Endodermal cell (in vitro differentiated cells): ENCODE results near the gene BUD23. TPM values are rescaled to one million over a fixed set of nuclear protein-coding genes. Genes with fewer than 3 reads are reported as not detected.

Source experiments
- DNase-seq: peaks from one replicate; pipeline ENCODE4 v3.0.0-alpha.2; 2017
- H3K27ac ChIP-seq: 2 replicates; pipeline ENCODE4 v1.5.1; 2013; ENCODE audit warnings: mild to moderate bottlenecking, low read depth, low read length, moderate library complexity
- H3K27me3 ChIP-seq: 2 replicates; pipeline ENCODE4 v1.6.1; 2013; ENCODE audit warnings: mild to moderate bottlenecking, low read length, moderate library complexity; ENCODE audit not compliant: insufficient read depth, control insufficient read depth, poor library complexity, severe bottlenecking
- H3K36me3 ChIP-seq: 2 replicates; pipeline ENCODE4 v1.7.0; 2013; ENCODE audit warnings: mild to moderate bottlenecking, low read length, moderate library complexity; ENCODE audit not compliant: control insufficient read depth, insufficient read depth
- H3K4me1 ChIP-seq: one replicate; pipeline ENCODE4 v1.7.0; 2013; ENCODE audit warnings: low read length; ENCODE audit not compliant: control insufficient read depth, insufficient read depth
- H3K4me3 ChIP-seq: 2 replicates; pipeline ENCODE4 v1.5.1; 2013; ENCODE audit warnings: mild to moderate bottlenecking, low read length, moderate library complexity
- H3K9ac ChIP-seq: 2 replicates; pipeline ENCODE4 v1.6.1; 2013; ENCODE audit warnings: mild to moderate bottlenecking, low read length, moderate library complexity; ENCODE audit not compliant: poor library complexity, severe bottlenecking; ENCODE audit errors: extremely low read depth
- H3K9me3 ChIP-seq: 2 replicates; pipeline ENCODE4 v1.6.1; 2013; ENCODE audit warnings: mild to moderate bottlenecking, low read length, moderate library complexity; ENCODE audit not compliant: control insufficient read depth
- H3K27ac Mint-ChIP-seq: 2 replicates; pipeline ENCODE4 v1.8.0; 2020; ENCODE audit warnings: mixed read lengths
- H3K27me3 Mint-ChIP-seq: 2 replicates; pipeline ENCODE4 v1.8.0; 2021; ENCODE audit warnings: mild to moderate bottlenecking, mixed read lengths; ENCODE audit not compliant: insufficient read depth
- H3K36me3 Mint-ChIP-seq: 2 replicates; pipeline ENCODE4 v1.8.0; 2020; ENCODE audit warnings: low read depth, mixed read lengths
- H3K4me1 Mint-ChIP-seq: 2 replicates; pipeline ENCODE4 v1.8.0; 2020; ENCODE audit warnings: mixed read lengths
- H3K4me3 Mint-ChIP-seq: 2 replicates; pipeline ENCODE4 v1.8.0; 2020; ENCODE audit warnings: mild to moderate bottlenecking, moderate library complexity, mixed read lengths
- H3K9me3 Mint-ChIP-seq: 2 replicates; pipeline ENCODE4 v1.8.0; 2020; ENCODE audit warnings: mild to moderate bottlenecking, mixed read lengths
- WGBS, 2 experiments: methylation state at CpG; one replicate each; pipeline versions ENCODE4 v1.1.5 to v1.1.7; 2013; ENCODE audit warnings: missing lambda C conversion rate in 2 of 2, mixed read lengths in 1 of 2; ENCODE audit not compliant: insufficient coverage in 1 of 2, insufficient read length in 1 of 2; 5-methylcytosine and 5-hydroxymethylcytosine counted together
- total RNA-seq, 2 donors: library from RNA; stranded (reverse); fragmentation: NEBNext Ultra II Directional in 1 of 2; extraction: Animal tissue kit (Norgen Biotek cat#: 25700) in 1 of 2; gene quantifications; 2 replicates in 1 of 2; 3 replicates in 1 of 2; pipeline ENCODE4 v1.2.1, GENCODE V29; 2021
- TF ChIP-seq, protein P1 (sequence below): fragments of 200-600 bp; sonication (generic); conservative IDR thresholded peaks from 2 replicates; pipeline ENCODE4 v1.5.0; 2021; ENCODE audit warnings: antibody characterized with exemption, mild to moderate bottlenecking

The BUD23 gene
- total RNA-seq, 2 donors from 2014 or later = 62.2 to 67.2 TPM

DNA sequence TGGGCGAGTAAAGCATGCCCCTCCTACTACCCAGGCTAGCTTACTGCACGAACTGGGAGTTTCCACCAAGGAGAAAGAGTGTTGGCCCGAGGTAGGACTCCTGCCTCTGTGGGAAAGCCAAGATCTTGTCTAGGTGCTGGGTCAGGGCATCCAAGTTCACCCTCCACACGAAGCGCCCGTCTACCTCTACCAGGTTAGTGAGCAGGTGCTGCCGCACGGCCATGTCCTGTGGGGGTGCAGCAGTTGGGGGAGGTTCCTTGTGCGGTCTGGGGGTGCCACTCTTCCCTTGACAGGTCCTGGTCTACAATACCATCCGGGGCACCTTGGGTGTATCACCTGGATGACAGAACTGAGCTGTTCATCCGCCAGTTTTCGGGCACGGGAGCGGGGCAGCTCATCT is 53.5 kb downstream of the BUD23 start:
- peak overlapping the region; percentile 86 for H3K4me3 Mint-ChIP-seq
- H3K27me3 Mint-ChIP-seq = no peaks in the 10 kb centered on the region
- peaks cover 21% of the 10 kb centered on the region for H3K36me3 ChIP-seq
- no peaks in the 10 kb centered on the region for H3K9me3 Mint-ChIP-seq
- no peak overlapping the region for H3K9ac ChIP-seq
- no peak overlapping the region for H3K27ac Mint-ChIP-seq
- H3K27me3 ChIP-seq = no peaks in the 10 kb centered on the region
- TF ChIP-seq, protein P1, sequence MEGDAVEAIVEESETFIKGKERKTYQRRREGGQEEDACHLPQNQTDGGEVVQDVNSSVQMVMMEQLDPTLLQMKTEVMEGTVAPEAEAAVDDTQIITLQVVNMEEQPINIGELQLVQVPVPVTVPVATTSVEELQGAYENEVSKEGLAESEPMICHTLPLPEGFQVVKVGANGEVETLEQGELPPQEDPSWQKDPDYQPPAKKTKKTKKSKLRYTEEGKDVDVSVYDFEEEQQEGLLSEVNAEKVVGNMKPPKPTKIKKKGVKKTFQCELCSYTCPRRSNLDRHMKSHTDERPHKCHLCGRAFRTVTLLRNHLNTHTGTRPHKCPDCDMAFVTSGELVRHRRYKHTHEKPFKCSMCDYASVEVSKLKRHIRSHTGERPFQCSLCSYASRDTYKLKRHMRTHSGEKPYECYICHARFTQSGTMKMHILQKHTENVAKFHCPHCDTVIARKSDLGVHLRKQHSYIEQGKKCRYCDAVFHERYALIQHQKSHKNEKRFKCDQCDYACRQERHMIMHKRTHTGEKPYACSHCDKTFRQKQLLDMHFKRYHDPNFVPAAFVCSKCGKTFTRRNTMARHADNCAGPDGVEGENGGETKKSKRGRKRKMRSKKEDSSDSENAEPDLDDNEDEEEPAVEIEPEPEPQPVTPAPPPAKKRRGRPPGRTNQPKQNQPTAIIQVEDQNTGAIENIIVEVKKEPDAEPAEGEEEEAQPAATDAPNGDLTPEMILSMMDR = no peak
- H3K4me3 ChIP-seq = no peak overlapping the region
- peaks cover 14% of the 10 kb centered on the region for H3K4me1 Mint-ChIP-seq
- no peaks in the 10 kb centered on the region for H3K4me1 ChIP-seq
- peaks cover 18% of the 10 kb centered on the region for H3K36me3 Mint-ChIP-seq
- H3K27ac ChIP-seq = no peak overlapping the region
- DNase-seq = no peak
- no peaks in the 10 kb centered on the region for H3K9me3 ChIP-seq
- WGBS, 2 experiments = 95 to 98% methylated on average over 11 to 14 of the region's 14 CpGs

DNA sequence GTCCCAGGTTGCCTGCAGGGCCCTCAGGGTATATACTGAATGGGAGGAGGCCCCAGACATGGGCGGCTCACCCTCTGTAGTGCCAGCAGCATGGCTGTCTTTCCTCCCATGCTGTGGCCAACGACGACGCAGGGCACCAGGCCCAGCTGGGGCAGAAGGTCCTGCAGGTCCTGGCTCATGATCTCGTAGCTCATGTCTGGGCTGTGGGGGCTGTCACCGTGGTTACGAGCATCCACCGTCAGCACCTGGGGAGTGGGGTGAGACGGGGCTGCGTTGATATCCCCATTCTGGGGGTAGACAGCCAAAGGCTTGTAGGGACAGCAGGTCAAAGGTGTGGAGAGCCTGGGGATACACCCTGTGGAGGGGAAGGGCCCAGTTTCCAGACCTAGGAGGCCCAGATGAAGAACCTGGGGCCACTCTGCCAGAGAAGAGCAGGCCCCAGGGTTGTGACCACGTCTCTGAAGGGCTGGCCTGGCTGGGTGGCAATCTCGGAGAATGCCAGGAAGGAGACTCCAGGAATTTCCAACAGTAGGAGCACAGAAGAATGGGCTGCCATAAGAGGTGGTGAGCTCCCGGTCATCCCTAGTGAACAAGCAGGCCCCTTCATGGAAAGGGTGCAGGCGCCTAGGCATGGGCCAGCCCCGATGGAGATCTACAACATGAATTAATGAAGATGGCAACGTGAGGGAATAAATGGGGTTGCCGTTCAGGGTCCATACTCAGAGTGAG is 54.3 kb downstream of the BUD23 start:
- Mint-ChIP-seq H3K36me3 (peaks cover 18% of the 10 kb centered on the region), H3K27me3 (no peaks in the 10 kb centered on the region), H3K27ac (peak overlapping the region; percentile 94), H3K9me3 (no peaks in the 10 kb centered on the region), H3K4me3 (peak overlapping the region; percentile 86), H3K4me1 (peaks cover 20% of the 10 kb centered on the region)
- TF ChIP-seq, protein P1 = no peak
- Histone ChIP-seq H3K4me3 (peak overlapping the region; percentile 88), H3K4me1 (peaks cover 5% of the 10 kb centered on the region), H3K9ac (no peak overlapping the region), H3K36me3 (peaks cover 21% of the 10 kb centered on the region), H3K27me3 (no peaks in the 10 kb centered on the region), H3K9me3 (no peaks in the 10 kb centered on the region), H3K27ac (no peak overlapping the region)
- no peak for DNase-seq
- 78 to 82% methylated on average over 9 to 17 of the region's 17 CpGs for WGBS, 2 experiments

DNA sequence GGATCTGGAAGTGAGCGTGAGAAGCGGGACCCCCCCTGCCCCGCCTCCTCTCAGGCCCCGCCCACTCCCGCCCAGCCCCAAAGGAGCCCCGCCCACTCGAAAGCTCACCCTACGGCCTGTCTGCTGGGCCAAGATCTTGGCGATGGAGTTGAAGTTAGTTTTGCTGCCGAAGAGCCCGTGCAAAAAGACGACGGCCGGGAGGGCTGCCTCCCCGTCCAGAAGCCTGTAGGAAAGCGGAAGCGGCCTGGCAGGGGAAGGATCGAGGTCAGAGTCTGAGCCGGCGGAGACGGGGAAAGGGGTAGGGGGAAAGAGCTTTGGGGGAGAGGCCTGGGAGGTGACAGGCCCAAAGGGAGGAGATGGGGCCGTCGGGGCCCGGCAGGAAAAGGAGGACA is 54.8 kb downstream of the BUD23 start:
- Histone ChIP-seq H3K4me1 (peaks cover 7% of the 10 kb centered on the region), H3K9ac (peak overlapping the region; percentile 80), H3K27me3 (no peaks in the 10 kb centered on the region), H3K36me3 (peaks cover 21% of the 10 kb centered on the region), H3K9me3 (no peaks in the 10 kb centered on the region), H3K4me3 (peak overlapping the region; percentile 88), H3K27ac (no peak overlapping the region)
- peak; percentile 90 for DNase-seq
- peaks cover 24% of the 10 kb centered on the region for H3K4me1 Mint-ChIP-seq
- H3K27ac Mint-ChIP-seq = peak overlapping the region; percentile 94
- H3K9me3 Mint-ChIP-seq = no peaks in the 10 kb centered on the region
- H3K36me3 Mint-ChIP-seq = peaks cover 18% of the 10 kb centered on the region
- TF ChIP-seq, protein P1 = no peak
- WGBS, 2 experiments = 2 to 5% methylated on average over 10 to 24 of the region's 24 CpGs
- H3K4me3 Mint-ChIP-seq = peak overlapping the region; percentile 86
- H3K27me3 Mint-ChIP-seq = no peaks in the 10 kb centered on the region
